Keratinocyte (primary cell): ENCODE data around the gene ALG14.

Source experiments
- CTCF ChIP-seq, 3 experiments: IDR thresholded peaks in 1 of 3; conservative IDR thresholded peaks in 1 of 3; optimal IDR thresholded peaks in 1 of 3; 2 replicates in 2 of 3; 3 replicates in 1 of 3; pipeline versions ENCODE3 to v1.5.1; 2011; ENCODE audit warnings: low read length in 3 of 3, mild to moderate bottlenecking in 3 of 3, moderate library complexity in 2 of 3, control low read depth in 1 of 3, inconsistent platforms in 1 of 3; ENCODE audit not compliant: insufficient read depth in 2 of 3; ENCODE audit errors: extremely low read depth in 1 of 3
- EZH2 ChIP-seq: IDR thresholded peaks from one replicate; pipeline ENCODE4 v1.6.1; 2012; ENCODE audit warnings: inconsistent platforms, mild to moderate bottlenecking, low read length, moderate library complexity

- TF ChIP-seq CTCF (optimal IDR thresholded peaks at IDR 0.05 in 1 of 3, IDR thresholded peaks at IDR 0.05 in 1 of 3, conservative IDR thresholded peaks at IDR 0.05 in 1 of 3; ENCODE audit: extremely low read depth in 1 of 3, insufficient read depth in 2 of 3, low read length in 3 of 3): no peak
- TF ChIP-seq EZH2: no peak
These were observed 78.7 kb downstream of the ALG14 start for GRCh38 chr1:94993931-94994645.
